Natural killer cell (primary cell): ENCODE results near the gene PMEL. TPM values are rescaled to one million over a fixed set of nuclear protein-coding genes. Genes with fewer than 3 reads are reported as not detected.

ENCODE experiments used
- ATAC-seq, 3 donors: fragments of 150-1000 bp in 2 of 3; fragments of 200-7000 bp in 1 of 3; cut with Tn5 transposase; 1 replicate in 1 of 3; 2 replicates in 2 of 3; pipeline ENCODE4 v1.10.0; 2021; ENCODE audit warnings: mild to moderate bottlenecking in 2 of 3, moderate library complexity in 2 of 3
- DNase-seq, 2 donors: peaks; one replicate each; pipeline versions ENCODE4 v3.0.0 to v3.0.0-alpha.2; 2013 to 2021; ENCODE audit warnings: mixed read lengths in 1 of 2
- H3K27ac ChIP-seq: one replicate; pipeline ENCODE4 v1.5.1; 2013; ENCODE audit warnings: mild to moderate bottlenecking, low read length
- H3K27me3 ChIP-seq: one replicate; pipeline ENCODE4 v1.6.1; 2013; ENCODE audit warnings: low read length; ENCODE audit not compliant: control insufficient read depth, insufficient read depth
- H3K36me3 ChIP-seq: one replicate; pipeline ENCODE4 v1.6.1; 2013; ENCODE audit warnings: low read length; ENCODE audit not compliant: control insufficient read depth, insufficient read depth
- H3K4me1 ChIP-seq: one replicate; pipeline ENCODE4 v1.6.1; 2013; ENCODE audit warnings: low read length; ENCODE audit not compliant: control insufficient read depth, insufficient read depth
- H3K4me3 ChIP-seq: one replicate; pipeline ENCODE4 v1.5.1; 2013; ENCODE audit warnings: low read length
- H3K9me3 ChIP-seq: one replicate; pipeline ENCODE4 v1.6.1; 2013; ENCODE audit warnings: low read length; ENCODE audit not compliant: control insufficient read depth, insufficient read depth
- H3K27ac Mint-ChIP-seq, 2 donors: one replicate each; pipeline ENCODE4 v1.8.0; 2022; ENCODE audit warnings: mild to moderate bottlenecking in 2 of 2, mixed read lengths in 2 of 2, moderate library complexity in 1 of 2
- H3K27me3 Mint-ChIP-seq, 2 donors: one replicate each; pipeline ENCODE4 v1.8.0; 2022; ENCODE audit warnings: low read depth in 2 of 2, mixed read lengths in 2 of 2
- H3K36me3 Mint-ChIP-seq: one replicate; pipeline ENCODE4 v1.8.0; 2022; ENCODE audit warnings: mixed read lengths
- H3K4me1 Mint-ChIP-seq, 2 donors: one replicate each; pipeline ENCODE4 v1.8.0; 2022; ENCODE audit warnings: mixed read lengths in 2 of 2
- H3K4me3 Mint-ChIP-seq: one replicate; pipeline ENCODE4 v1.8.0; 2022; ENCODE audit warnings: mild to moderate bottlenecking, moderate library complexity, mixed read lengths
- H3K9me3 Mint-ChIP-seq, 2 donors: one replicate each; pipeline ENCODE4 v1.8.0; 2022; ENCODE audit warnings: mixed read lengths in 2 of 2
- CTCF ChIP-seq: fragments of 200-600 bp; IDR thresholded peaks from one replicate; pipeline ENCODE4 v1.8.0; 2022; ENCODE audit warnings: antibody characterized with exemption
- WGBS: methylation state at CpG from one replicate; pipeline ENCODE4 v1.1.7; 2013; ENCODE audit warnings: missing lambda C conversion rate; ENCODE audit not compliant: insufficient coverage; 5-methylcytosine and 5-hydroxymethylcytosine counted together
- intact Hi-C: fragments of 100-400 bp; cut with micrococcal nuclease; formaldehyde crosslinking; loops from one replicate; pipeline ENCODE4 v1.14.2; 2022
- total RNA-seq, 4 donors: library from RNA; stranded (reverse); fragments of 120-200 nt in 1 of 4; gene quantifications; one replicate each; pipeline versions ENCODE4 v1.2.3 to v1.2.4, GENCODE V29; 2013 to 2022

PMEL gene
- total RNA-seq, 3 donors from 2014 or later (not counting 1 experiment from before 2014, with no cell fraction given): 0.35 TPM; not detected in 2

GRCh38 chr12:55906056-55906455, 59.8 kb downstream of the PMEL start:
- Mint-ChIP-seq H3K36me3 (peaks cover 11% of the 10 kb centered on the region), H3K27ac (no peak overlapping the region), H3K4me3 (no peak overlapping the region), H3K4me1 (peaks cover 4 to 8% of the 10 kb centered on the region in 2 donors), H3K9me3 (no peaks in the 10 kb centered on the region), H3K27me3 (no peaks in the 10 kb centered on the region)
- no peaks in the 10 kb centered on the region for H3K9me3 ChIP-seq
- H3K36me3 ChIP-seq: peaks cover 14% of the 10 kb centered on the region
- ATAC-seq (no peak), DNase-seq (no peak)
- no peaks in the 10 kb centered on the region for H3K4me1 ChIP-seq
- H3K4me3 ChIP-seq: no peak overlapping the region
- H3K27ac ChIP-seq: no peak overlapping the region
- 80% methylated on average over 1 of the region's 1 CpG for WGBS
- intact Hi-C loops: no loop called here
- H3K27me3 ChIP-seq: no peaks in the 10 kb centered on the region
- no peak for TF ChIP-seq CTCF

Other genes starting within 250 kb of the PMEL start
- 10 to 100 TPM; 75.8 to 83.7 (median 81.0) TPM for gene BLOC1S1, start 250.0 kb downstream of the PMEL start, total RNA-seq
- 10 to 100 TPM in 2 of 3 donors, 1 to 10 TPM in 1; 9.6 to 19.0 (median 10.1) TPM for gene RDH5, start 245.6 kb downstream of the PMEL start, total RNA-seq
- 100 to 1,000 TPM; 296 to 441 (median 319) TPM for gene CD63, start 237.0 kb downstream of the PMEL start, total RNA-seq
- gene GDF11, start 222.9 kb downstream of the PMEL start, total RNA-seq: 10 to 100 TPM in 2 of 3 donors, 1 to 10 TPM in 1; 9.2 to 12.1 (median 10.2) TPM
- gene SARNP, start 148.3 kb downstream of the PMEL start, total RNA-seq: 10 to 100 TPM; 50.5 to 57.0 (median 51.2) TPM
- gene ORMDL2, start 148.0 kb downstream of the PMEL start, total RNA-seq: 10 to 100 TPM; 21.3 to 36.3 (median 23.1) TPM
- 10 to 100 TPM; 27.7 to 37.3 (median 34.4) TPM for gene DNAJC14, start 136.5 kb downstream of the PMEL start, total RNA-seq
- under 1 TPM in 2 of 3 donors, not detected in 1; 0.45 to 0.88 TPM for gene MMP19, start 123.1 kb downstream of the PMEL start, total RNA-seq
- gene PYM1, start 38.1 kb downstream of the PMEL start, total RNA-seq: 10 to 100 TPM; 18.5 to 21.2 (median 19.1) TPM
- 100 to 1,000 TPM; 137 to 145 (median 142) TPM for gene DGKA, start 34.9 kb downstream of the PMEL start, total RNA-seq
- gene CDK2, start 788 bp upstream of the PMEL start, total RNA-seq: 10 to 100 TPM; 19.5 to 27.3 (median 27.3) TPM
- 10 to 100 TPM; 69.4 to 80.0 (median 78.2) TPM for gene RAB5B, start 8.0 kb upstream of the PMEL start, total RNA-seq
- gene SUOX, start 31.2 kb upstream of the PMEL start, total RNA-seq: 10 to 100 TPM; 11.0 to 15.9 (median 14.6) TPM
- gene IKZF4, start 55.0 kb upstream of the PMEL start, total RNA-seq: 1 to 10 TPM; 4.4 to 5.5 (median 5.5) TPM
- gene RPS26, start 75.9 kb upstream of the PMEL start, total RNA-seq: 10 to 100 TPM; 29.5 to 50.3 (median 35.5) TPM
- under 1 TPM in 2 of 3 donors, not detected in 1; 0.26 to 0.66 TPM for gene ERBB3, start 114.1 kb upstream of the PMEL start, total RNA-seq
- gene PA2G4, start 138.5 kb upstream of the PMEL start, total RNA-seq: 10 to 100 TPM; 78.5 to 86.4 (median 79.7) TPM
- 1,000 to 10,000 TPM; 2,342 to 3,083 (median 3,009) TPM for gene RPL41, start 150.6 kb upstream of the PMEL start, total RNA-seq
- 10 to 100 TPM; 12.0 to 24.3 (median 16.2) TPM for gene ZC3H10, start 152.2 kb upstream of the PMEL start, total RNA-seq
- gene ESYT1, start 162.2 kb upstream of the PMEL start, total RNA-seq: 100 to 1,000 TPM; 198 to 215 (median 199) TPM
- 1 to 10 TPM; 6.7 to 8.9 (median 7.4) TPM for gene MYL6B, start 186.5 kb upstream of the PMEL start, total RNA-seq
- gene MYL6, start 192.3 kb upstream of the PMEL start, total RNA-seq: 1,000 to 10,000 TPM in 2 of 3 donors, 100 to 1,000 TPM in 1; 881 to 1,204 (median 1,015) TPM
- gene SMARCC2, start 223.4 kb upstream of the PMEL start, total RNA-seq: 100 to 1,000 TPM; 205 to 232 (median 210) TPM